Endothelial cell of umbilical vein (primary cell): ENCODE data around the gene MACF1. TPM values are rescaled to one million over a fixed set of nuclear protein-coding genes. Genes with fewer than 3 reads are reported as not detected.
"Not testable (repeated sequence)": the region's sequence is repeated elsewhere in the genome, so short reads cannot be mapped to it uniquely, and the experiment has no call there.

Experiments used
- BruUV-seq: library from RNA; stranded (reverse); fragments of 400-500 nt; replicated peaks from 2 replicates; lab custom pipeline; 2021; lab: Mats Ljungman, UMichigan
- CTCF ChIA-PET: fragments of 300-600, 350-600 bp; sonication (Branson Sonifier 250); formaldehyde crosslinking; loops from one replicate; lab custom pipeline; 2021; ENCODE audit warnings: antibody characterized with exemption, inconsistent platforms; lab: Charles Lee
- POLR2A ChIA-PET: fragments of 300-600, 350-600 bp; sonication (Branson Sonifier 250); formaldehyde crosslinking; loops from one replicate; lab custom pipeline; 2021; ENCODE audit warnings: antibody characterized with exemption, inconsistent platforms; lab: Charles Lee
- DNase-seq: peaks from one replicate; pipeline ENCODE4 v3.0.0-alpha.2; 2011; ENCODE audit warnings: low read depth, low spot score
- FAIRE-seq: peaks from 2 replicates; lab custom pipeline; 2011; peaks lifted over from hg19 to GRCh38; lab: Jason Lieb, UNC
- H2AFZ ChIP-seq: 2 replicates; pipeline ENCODE4 v1.6.0; 2012; ENCODE audit warnings: low read depth, low read length, control low read depth, inconsistent platforms
- H3K27ac ChIP-seq: 2 replicates; pipeline ENCODE4 v1.5.1; 2011; ENCODE audit warnings: low read depth, mild to moderate bottlenecking, control low read depth, low read length, moderate library complexity; ENCODE audit not compliant: insufficient read depth
- H3K27me3 ChIP-seq, 2 experiments: 2 replicates each; pipeline versions ENCODE4 v1.6.0 to v1.6.1; 2011; ENCODE audit warnings: low read length in 2 of 2, mixed read lengths in 1 of 2; ENCODE audit not compliant: control insufficient read depth in 2 of 2, insufficient read depth in 2 of 2
- H3K36me3 ChIP-seq, 2 experiments: 2 replicates in 1 of 2; 3 replicates in 1 of 2; pipeline ENCODE4 v1.5.1; 2011; ENCODE audit warnings: low read length in 2 of 2, mild to moderate bottlenecking in 1 of 2, moderate library complexity in 1 of 2; ENCODE audit not compliant: control insufficient read depth in 2 of 2, insufficient read depth in 2 of 2; ENCODE audit errors: extremely low read depth in 1 of 2
- H3K4me1 ChIP-seq: 3 replicates; pipeline ENCODE4 v1.5.1; 2011; ENCODE audit warnings: mild to moderate bottlenecking, low read length; ENCODE audit not compliant: control insufficient read depth, insufficient read depth; ENCODE audit errors: extremely low read depth
- H3K4me2 ChIP-seq: 2 replicates; pipeline ENCODE4 v1.6.1; 2011; ENCODE audit warnings: low read length, control low read depth, mixed read lengths; ENCODE audit not compliant: insufficient read depth
- H3K4me3 ChIP-seq, 3 experiments: fragments of 200-600 bp in 1 of 3; sonication (generic), shearing (Covaris generic) in 1 of 3; replicated peaks in 1 of 3; 2 replicates each; pipeline ENCODE4 v1.5.1; 2011 to 2016; ENCODE audit warnings: control low read depth in 3 of 3, low read length in 3 of 3, mild to moderate bottlenecking in 2 of 3, inconsistent platforms in 1 of 3, low read depth in 1 of 3, moderate library complexity in 1 of 3; ENCODE audit not compliant: insufficient read depth in 1 of 3
- H3K79me2 ChIP-seq: 2 replicates; pipeline ENCODE4 v1.6.0; 2012; ENCODE audit warnings: low read length, inconsistent platforms; ENCODE audit not compliant: control insufficient read depth, insufficient read depth
- H3K9ac ChIP-seq: replicated peaks from 2 replicates; pipeline ENCODE3; 2011; ENCODE audit warnings: low read length, control low read depth; ENCODE audit not compliant: insufficient read depth; ENCODE audit errors: extremely low read depth
- H3K9me1 ChIP-seq: replicated peaks from 3 replicates; pipeline ENCODE4 v1.6.0; 2011; ENCODE audit warnings: mild to moderate bottlenecking, low read length; ENCODE audit not compliant: control insufficient read depth, insufficient read depth; ENCODE audit errors: extremely low read depth
- H3K9me3 ChIP-seq: replicated peaks from 2 replicates; pipeline ENCODE4 v1.5.1; 2012; ENCODE audit warnings: low read length, inconsistent platforms; ENCODE audit not compliant: control insufficient read depth, insufficient read depth
- H4K20me1 ChIP-seq: replicated peaks from 2 replicates; pipeline ENCODE3; 2011; ENCODE audit warnings: mild to moderate bottlenecking, low read length; ENCODE audit not compliant: control insufficient read depth, insufficient read depth; ENCODE audit errors: extremely low read depth
- CTCF ChIP-seq, 2 donors: IDR thresholded peaks; 1 replicate in 1 of 2; 2 replicates in 1 of 2; pipeline ENCODE4 v1.5.1; 2011; ENCODE audit warnings: low read length in 2 of 2, mild to moderate bottlenecking in 2 of 2, moderate library complexity in 2 of 2, control low read depth in 1 of 2, inconsistent platforms in 1 of 2, low read depth in 1 of 2; ENCODE audit not compliant: insufficient read depth in 1 of 2; ENCODE audit errors: extremely low read depth in 1 of 2
- EZH2 ChIP-seq: IDR thresholded peaks from 2 replicates; pipeline ENCODE4 v1.6.1; 2012; ENCODE audit warnings: borderline replicate concordance, low read depth, mild to moderate bottlenecking, moderate library complexity, low read length, inconsistent platforms; ENCODE audit not compliant: severe bottlenecking
- FOS ChIP-seq: IDR thresholded peaks from 2 replicates; pipeline ENCODE4 v1.6.1; 2011; ENCODE audit warnings: mild to moderate bottlenecking, low read length, moderate library complexity, borderline replicate concordance; ENCODE audit not compliant: insufficient read depth
- GATA2 ChIP-seq: IDR thresholded peaks from 2 replicates; pipeline ENCODE4 v1.7.0; 2011; ENCODE audit warnings: low read depth, mild to moderate bottlenecking, moderate library complexity, mixed read lengths, low read length; ENCODE audit not compliant: insufficient read length, insufficient read depth
- JUN ChIP-seq: IDR thresholded peaks from 2 replicates; pipeline ENCODE4 v1.6.1; 2011; ENCODE audit warnings: borderline replicate concordance, low read depth; ENCODE audit not compliant: insufficient read length, insufficient read depth
- MAX ChIP-seq: IDR thresholded peaks from 2 replicates; pipeline ENCODE4 v1.6.1; 2011; ENCODE audit not compliant: insufficient read depth, insufficient read length
- MYC ChIP-seq: IDR thresholded peaks from one replicate; pipeline ENCODE4 v1.6.1; 2011; ENCODE audit warnings: mild to moderate bottlenecking, low read depth, low read length
- POLR2A ChIP-seq: IDR thresholded peaks from 2 replicates; pipeline ENCODE4 v1.6.1; 2012; ENCODE audit warnings: low read depth, mild to moderate bottlenecking, control low read depth, low read length
- POLR2AphosphoS5 ChIP-seq: IDR thresholded peaks from 2 replicates; pipeline ENCODE4 v1.6.1; 2012; ENCODE audit warnings: low read depth, mild to moderate bottlenecking, control low read depth, low read length, moderate library complexity; ENCODE audit not compliant: insufficient read depth
- dilution Hi-C: fragments of 300-500 bp; cut with MboI; formaldehyde crosslinking; loops from one replicate; pipeline ENCODE4 v1.15.0; 2019; ENCODE audit warnings: low sequenced_read_pairs; ENCODE audit not compliant: extremely low pct_ligation_motif_present
- intact Hi-C: fragments of 100-400 bp; cut with micrococcal nuclease; formaldehyde crosslinking; loops from one replicate; pipeline ENCODE4 v1.10.0; 2022
- polyA plus RNA-seq, 4 experiments: library from polyadenylated mRNA; depleted of rRNA in 3 of 4; stranded (reverse) in 3 of 4; unstranded in 1 of 4; fragments of >200 nt; gene quantifications; 2 replicates each; pipeline versions ENCODE4 v1.2.1 to v1.2.3, GENCODE V29; 2011 to 2012; ENCODE audit warnings: missing spikeins in 1 of 4
- total RNA-seq: library from RNA; stranded (reverse); gene quantifications from 2 replicates; pipeline ENCODE4 v1.2.3, GENCODE V29; 2021

Gene MACF1
- total and polyA plus RNA-seq, 2 donors (not counting 3 experiments of a cell fraction or from before 2014, with no cell fraction given): 122 to 587 TPM

- intact Hi-C loops (no loop called here), dilution Hi-C loops (no loop called here)
- Histone ChIP-seq H2AFZ (no peak overlapping the region), H3K36me3 (no peaks in the 10 kb centered on the region), H3K79me2 (no peaks in the 10 kb centered on the region), H3K9me1 (no peaks in the 10 kb centered on the region), H3K4me2 (no peak overlapping the region), H3K9ac (no peak overlapping the region), H3K27ac (no peak overlapping the region), H3K9me3 (no peaks in the 10 kb centered on the region), H3K4me1 (no peaks in the 10 kb centered on the region), H3K27me3 (peaks cover 6 to 9% of the 10 kb centered on the region in 2 experiments), H3K4me3 (no peak overlapping the region), H4K20me1 (no peaks in the 10 kb centered on the region)
- ChIA-PET CTCF (interaction anchor here (1.2 to 1.4 kb wide), 2 partner anchors 9 to 41 kb away, joined by 3 to 6 read pairs; no protein-coding TSS in a partner anchor), POLR2A (no interaction called here)
- DNase-seq (no peak), FAIRE-seq (no peak)
- no TSS peak for BruUV-seq
- TF ChIP-seq FOS (no peak), CTCF (IDR thresholded peaks at IDR 0.05; ENCODE audit: extremely low read depth in 1 of 2, insufficient read depth in 1 of 2, low read depth in 1 of 2, low read length in 2 of 2) (no peak), MYC (no peak), POLR2AphosphoS5 (no peak), POLR2A (no peak), MAX (no peak), JUN (no peak), GATA2 (no peak), EZH2 (no peak)
Measured at GRCh38 chr1:39497585-39497984, 293.1 kb downstream of the MACF1 start.

- H3K27ac ChIP-seq, H3K4me3 ChIP-seq, dilution Hi-C loops, POLR2A ChIA-PET, H3K9me1 ChIP-seq, H4K20me1 ChIP-seq, H3K36me3 ChIP-seq, H3K79me2 ChIP-seq, H3K4me1 ChIP-seq, FAIRE-seq, H3K9me3 ChIP-seq, H3K27me3 ChIP-seq, DNase-seq, H3K9ac ChIP-seq, intact Hi-C loops, BruUV-seq, H2AFZ ChIP-seq, H3K4me2 ChIP-seq: not testable (repeated sequence)
- CTCF ChIA-PET: interaction anchor here (1.4 kb wide), 1 partner anchor 41 kb away, joined by 3 read pairs; no protein-coding TSS in a partner anchor
Measured at GRCh38 chr1:39498096-39498710, 293.7 kb downstream of the MACF1 start.

- CTCF ChIA-PET, H3K9me1 ChIP-seq, intact Hi-C loops, H2AFZ ChIP-seq, dilution Hi-C loops, H3K79me2 ChIP-seq, H3K9ac ChIP-seq, BruUV-seq, DNase-seq, H4K20me1 ChIP-seq, H3K36me3 ChIP-seq, H3K27ac ChIP-seq, H3K27me3 ChIP-seq, POLR2A ChIA-PET, H3K4me2 ChIP-seq, H3K4me3 ChIP-seq, H3K9me3 ChIP-seq, FAIRE-seq, H3K4me1 ChIP-seq: not testable (repeated sequence)
Measured at GRCh38 chr1:39498821-39499220, 294.3 kb downstream of the MACF1 start.
